ENCODE results near the gene GID8. TPM values are rescaled to one million over a fixed set of nuclear protein-coding genes. Genes with fewer than 3 reads are reported as not detected.

Gene GID8
- total RNA-seq, 2 experiments from 2014 or later: 39.2 to 42.2 TPM

DNA sequence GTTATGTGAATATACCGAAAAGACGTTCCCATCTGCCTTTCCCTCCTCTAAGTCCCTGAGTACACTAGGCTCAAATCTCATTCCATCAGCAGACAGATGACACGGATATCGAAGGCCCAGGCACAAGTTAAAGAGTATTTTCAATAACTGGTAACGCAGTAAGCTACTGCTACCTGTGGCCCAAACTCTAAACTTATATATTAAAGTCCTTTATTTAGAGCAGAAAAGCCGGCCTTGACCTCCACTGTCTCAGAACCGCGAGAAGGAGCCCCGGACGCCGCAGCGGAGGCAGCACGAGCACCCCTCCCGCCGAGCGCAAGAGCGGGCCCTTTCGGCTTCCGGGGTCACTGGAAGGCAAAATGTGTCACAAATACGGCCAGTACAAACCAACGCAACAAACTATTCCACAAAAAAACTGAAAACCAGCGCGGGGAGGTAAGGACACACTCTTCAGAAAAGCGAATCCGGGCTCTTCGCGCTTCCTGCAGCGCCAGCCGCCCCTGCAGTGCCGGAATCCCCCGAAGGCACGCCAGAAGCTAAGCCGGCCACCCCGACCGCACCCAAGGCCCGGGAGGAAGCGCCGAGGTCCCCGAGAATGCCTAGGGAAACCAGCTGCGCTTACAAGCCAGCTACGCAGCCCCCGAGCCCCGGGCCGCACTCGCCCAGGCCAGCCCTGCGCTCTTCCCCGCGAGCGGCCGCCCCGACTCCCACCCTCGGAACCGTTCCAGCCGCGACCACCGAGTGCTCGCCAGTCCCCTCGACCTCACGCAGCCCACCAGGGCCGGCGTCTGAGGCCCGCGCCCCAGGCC lies 12.3 kb upstream of the GID8 start:
- Mint-ChIP-seq H3K9me3 (no peaks in the 10 kb centered on the region), H3K27me3 (no peaks in the 10 kb centered on the region), H3K27ac (peak overlapping the region; percentile 95), H3K4me1 (ENCODE audit: low read depth) (peaks cover 63% of the 10 kb centered on the region), H3K4me3 (peak overlapping the region; percentile 97), H3K36me3 (ENCODE audit: low read depth) (peaks cover 30% of the 10 kb centered on the region)
- intact Hi-C loops (cut with micrococcal nuclease): no loop called here
- TF ChIP-seq, protein P1, sequence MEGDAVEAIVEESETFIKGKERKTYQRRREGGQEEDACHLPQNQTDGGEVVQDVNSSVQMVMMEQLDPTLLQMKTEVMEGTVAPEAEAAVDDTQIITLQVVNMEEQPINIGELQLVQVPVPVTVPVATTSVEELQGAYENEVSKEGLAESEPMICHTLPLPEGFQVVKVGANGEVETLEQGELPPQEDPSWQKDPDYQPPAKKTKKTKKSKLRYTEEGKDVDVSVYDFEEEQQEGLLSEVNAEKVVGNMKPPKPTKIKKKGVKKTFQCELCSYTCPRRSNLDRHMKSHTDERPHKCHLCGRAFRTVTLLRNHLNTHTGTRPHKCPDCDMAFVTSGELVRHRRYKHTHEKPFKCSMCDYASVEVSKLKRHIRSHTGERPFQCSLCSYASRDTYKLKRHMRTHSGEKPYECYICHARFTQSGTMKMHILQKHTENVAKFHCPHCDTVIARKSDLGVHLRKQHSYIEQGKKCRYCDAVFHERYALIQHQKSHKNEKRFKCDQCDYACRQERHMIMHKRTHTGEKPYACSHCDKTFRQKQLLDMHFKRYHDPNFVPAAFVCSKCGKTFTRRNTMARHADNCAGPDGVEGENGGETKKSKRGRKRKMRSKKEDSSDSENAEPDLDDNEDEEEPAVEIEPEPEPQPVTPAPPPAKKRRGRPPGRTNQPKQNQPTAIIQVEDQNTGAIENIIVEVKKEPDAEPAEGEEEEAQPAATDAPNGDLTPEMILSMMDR (IDR thresholded peaks at IDR 0.05): no peak
- ChIA-PET CTCF (interaction anchor here (0.6 to 3.3 kb wide), 8 partner anchors 9 to 29 kb away, joined by 3 to 14 read pairs (median 4); partner anchors contain the start of gene SLC17A9), POLR2A (interaction anchor here (0.9 to 17.8 kb wide), 10 partner anchors 9 to 130 kb away, joined by 3 to 243 read pairs (median 6); partner anchors contain the start of genes GID8 and SLC17A9)
- DNase-seq (peak; percentile 69), ATAC-seq (peak; percentile 4)

DNA sequence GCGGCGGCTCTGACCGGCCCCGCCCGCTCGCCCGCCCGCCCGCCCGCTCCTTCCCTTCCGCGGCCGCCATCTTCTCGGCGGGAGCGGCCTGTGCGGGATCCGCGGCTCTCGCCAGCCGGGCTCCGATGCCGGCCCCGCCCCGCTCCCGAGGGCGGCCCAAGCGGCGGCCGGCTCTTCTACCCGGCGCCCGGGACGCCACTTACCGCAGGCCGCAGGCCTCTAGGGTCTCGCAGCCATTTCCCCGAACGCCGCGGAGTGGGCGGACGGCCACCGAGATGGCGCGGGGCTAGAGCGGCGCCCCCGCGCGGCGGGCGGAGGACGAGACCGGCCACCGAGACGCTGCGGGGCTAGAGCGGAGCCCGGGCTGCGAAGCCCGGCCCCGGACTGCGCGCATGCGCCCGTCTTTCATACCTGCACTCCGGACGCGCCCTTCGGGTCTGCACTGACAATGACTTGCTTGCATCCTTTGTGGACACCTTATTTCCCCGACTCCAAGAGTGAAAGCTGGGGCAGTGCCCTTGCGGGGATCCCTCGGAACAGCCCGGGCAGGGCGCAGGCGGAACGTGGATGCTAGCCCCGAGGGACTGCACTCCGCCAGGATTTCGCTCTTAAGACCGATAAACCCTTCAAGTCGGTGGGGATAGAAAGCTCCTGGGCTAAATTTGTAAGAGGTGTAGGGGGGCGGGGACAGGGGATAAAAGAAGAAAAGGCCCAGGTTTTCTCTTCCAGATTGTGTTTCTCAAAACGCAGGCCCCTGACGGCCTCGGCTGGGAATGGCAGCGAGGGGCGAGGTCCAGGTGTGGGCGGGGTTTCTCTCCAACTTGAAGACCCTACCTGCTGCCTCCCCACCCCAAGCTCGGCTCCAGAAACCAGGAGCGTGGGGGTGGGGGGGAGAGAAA lies 11.5 kb upstream of the GID8 start, which contains the start of gene DIDO1:
DIDO1 (minus strand) TSS at position 277 of the 899 bp plus-strand sequence.
- POLR2A ChIA-PET: interaction anchor here (0.8 to 17.8 kb wide), 12 partner anchors 10 to 43 kb away, joined by 3 to 243 read pairs (median 4); partner anchors contain the start of gene GID8
- peak within 1 kb of the TSS; percentile 97 for H3K4me3 Mint-ChIP-seq
- H3K27ac Mint-ChIP-seq: peak within 1 kb of the TSS; percentile 95
- no peaks in the 10 kb centered on the region for H3K27me3 Mint-ChIP-seq
- H3K36me3 Mint-ChIP-seq (ENCODE audit: low read depth): peaks cover 30% of the 10 kb centered on the region
- CTCF ChIA-PET: interaction anchor here (0.9 to 3.3 kb wide), 9 partner anchors 8 to 28 kb away, joined by 3 to 15 read pairs (median 7); partner anchors contain the start of gene GID8
- no peaks in the 10 kb centered on the region for H3K9me3 Mint-ChIP-seq
- TF ChIP-seq, protein P1 (IDR thresholded peaks at IDR 0.05): peak; percentile 46
- ATAC-seq (peak; percentile 75), DNase-seq (peak; percentile 89)
- intact Hi-C loops (cut with micrococcal nuclease): no loop called here
- peaks cover 64% of the 10 kb centered on the region for H3K4me1 Mint-ChIP-seq (ENCODE audit: low read depth)

- Mint-ChIP-seq H3K9me3 (no peaks in the 10 kb centered on the region), H3K27me3 (no peaks in the 10 kb centered on the region), H3K4me3 (peak overlapping the region; percentile 88), H3K36me3 (ENCODE audit: low read depth) (peaks cover 30% of the 10 kb centered on the region), H3K4me1 (ENCODE audit: low read depth) (peaks cover 67% of the 10 kb centered on the region), H3K27ac (peak overlapping the region; percentile 88)
- intact Hi-C loops (cut with micrococcal nuclease): no loop called here
- ChIA-PET POLR2A (interaction anchor here (0.8 to 17.8 kb wide), 10 partner anchors 9 to 43 kb away, joined by 3 to 243 read pairs (median 4); partner anchors contain the start of gene GID8), CTCF (interaction anchor here (1.0 to 3.1 kb wide), 6 partner anchors 9 to 51 kb away, joined by 3 to 15 read pairs (median 10); partner anchors contain the start of gene GID8)
- no peak for ATAC-seq
- TF ChIP-seq, protein P1 (IDR thresholded peaks at IDR 0.05): no peak
- no peak for DNase-seq
Observed at GRCh38 chr20:62927128-62927705, 10.7 kb upstream of the GID8 start.

DNA sequence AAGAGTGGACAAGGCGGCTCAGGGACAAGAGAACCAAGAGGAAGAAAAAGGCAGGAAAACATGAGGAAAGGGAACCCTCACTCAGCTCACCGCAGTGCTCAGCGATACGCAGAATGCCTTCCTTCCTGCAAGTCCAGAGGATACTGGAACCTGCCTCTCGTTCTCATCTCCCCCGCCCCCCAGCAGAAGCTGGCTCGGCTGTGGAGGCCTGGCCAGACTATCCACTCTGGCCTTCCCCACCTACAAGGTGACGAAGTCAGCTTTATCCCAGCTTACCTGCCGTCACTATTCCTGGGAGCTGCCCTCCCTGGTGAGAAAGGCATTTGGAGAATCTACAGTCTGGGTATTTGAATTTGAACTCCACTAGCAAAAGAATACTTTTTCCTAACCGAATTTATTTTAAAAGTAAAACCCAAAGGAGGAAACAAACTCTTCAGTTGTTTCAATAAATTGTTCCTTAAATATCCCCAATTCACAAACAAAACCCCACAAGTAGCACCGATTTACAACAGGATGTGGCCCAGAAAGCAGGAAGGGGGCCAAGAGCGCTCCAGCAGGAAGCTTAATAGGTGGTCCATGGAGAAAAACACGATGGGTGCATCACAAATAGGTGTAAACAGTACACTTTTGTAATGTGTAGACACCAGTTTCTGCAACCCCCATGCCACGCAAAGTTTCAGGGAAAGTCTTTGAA lies 9.6 kb upstream of the GID8 start:
- H3K27me3 Mint-ChIP-seq: no peaks in the 10 kb centered on the region
- ChIA-PET CTCF (interaction anchor here (0.7 to 3.1 kb wide), 7 partner anchors 9 to 49 kb away, joined by 3 to 15 read pairs (median 6); no protein-coding TSS in a partner anchor), POLR2A (interaction anchor here (0.7 to 17.8 kb wide), 5 partner anchors 8 to 83 kb away, joined by 3 to 243 read pairs (median 3); partner anchors contain the start of gene GID8)
- H3K36me3 Mint-ChIP-seq (ENCODE audit: low read depth): peaks cover 33% of the 10 kb centered on the region
- peak overlapping the region; percentile 88 for H3K4me3 Mint-ChIP-seq
- H3K9me3 Mint-ChIP-seq: no peaks in the 10 kb centered on the region
- H3K27ac Mint-ChIP-seq: peak overlapping the region; percentile 43
- intact Hi-C loops (cut with micrococcal nuclease): no loop called here
- DNase-seq: no peak
- TF ChIP-seq, protein P1 (IDR thresholded peaks at IDR 0.05): no peak
- ATAC-seq: no peak
- peaks cover 63% of the 10 kb centered on the region for H3K4me1 Mint-ChIP-seq (ENCODE audit: low read depth)
